HG03103 (cell line): Measurements from ENCODE around the gene TMEM141.

Source experiments
- ATAC-seq: cut with Tn5 transposase; IDR thresholded peaks from one replicate; pipeline ENCODE4 v1.9.1; 2021; ENCODE audit warnings: low read depth; ENCODE audit not compliant: unreplicated experiment

TMEM141 gene

DNA sequence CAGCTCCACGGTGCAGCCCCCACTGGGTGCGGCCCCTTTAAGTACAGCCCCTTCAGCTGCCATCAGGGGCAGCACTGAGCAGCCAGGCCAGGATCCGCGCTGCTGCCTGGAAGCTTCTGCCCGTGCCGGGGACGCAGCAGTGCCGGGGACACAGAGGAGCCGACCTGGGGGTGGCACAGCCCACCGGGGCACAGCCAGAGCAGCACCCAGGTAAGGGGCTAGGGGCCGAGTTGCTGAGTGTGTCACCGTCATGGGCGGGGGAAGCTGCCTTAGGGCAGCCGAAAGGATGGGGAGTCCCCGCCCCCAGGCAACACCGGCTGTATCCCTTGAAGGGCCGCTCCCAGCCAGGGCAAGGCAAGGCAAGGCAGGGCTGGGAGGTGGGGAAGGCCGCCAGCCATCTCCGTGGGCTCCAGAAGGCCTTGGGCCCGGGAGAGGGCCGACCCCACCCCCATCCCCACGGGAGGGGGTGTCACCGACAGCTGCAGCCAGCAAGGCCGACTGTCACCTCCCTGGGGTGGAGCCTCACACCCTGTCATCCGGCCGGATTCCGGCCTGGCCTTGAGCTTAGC is 51.3 kb downstream of the TMEM141 start, which contains the start of gene AJM1:
Gene AJM1 (plus strand): TSS at position 99 of the 569 bp plus-strand sequence. CDS start 1,937 bp downstream, outside the sequence.
- ATAC-seq, result peak; percentile 62
